GM12864 (cell line): ENCODE results near the gene NSMCE4A.
"Not testable (repeated sequence)": the region's sequence is repeated elsewhere in the genome, so short reads cannot be mapped to it uniquely, and the experiment has no call there.

Experiments used
- DNase-seq: peaks from one replicate; pipeline ENCODE4 v3.0.0-alpha.2; 2011; ENCODE audit warnings: low read depth
- H3K4me3 ChIP-seq: 2 replicates; pipeline ENCODE4 v1.5.1; 2011; ENCODE audit warnings: mild to moderate bottlenecking, low read depth, low read length, control low read depth
- TF ChIP-seq, protein P1 (sequence below): IDR thresholded peaks from 2 replicates; pipeline ENCODE4 v1.5.1; 2011; ENCODE audit warnings: low read depth, mild to moderate bottlenecking, moderate library complexity, low read length, control low read depth, inconsistent platforms; ENCODE audit errors: missing control alignments

Gene NSMCE4A

DNA sequence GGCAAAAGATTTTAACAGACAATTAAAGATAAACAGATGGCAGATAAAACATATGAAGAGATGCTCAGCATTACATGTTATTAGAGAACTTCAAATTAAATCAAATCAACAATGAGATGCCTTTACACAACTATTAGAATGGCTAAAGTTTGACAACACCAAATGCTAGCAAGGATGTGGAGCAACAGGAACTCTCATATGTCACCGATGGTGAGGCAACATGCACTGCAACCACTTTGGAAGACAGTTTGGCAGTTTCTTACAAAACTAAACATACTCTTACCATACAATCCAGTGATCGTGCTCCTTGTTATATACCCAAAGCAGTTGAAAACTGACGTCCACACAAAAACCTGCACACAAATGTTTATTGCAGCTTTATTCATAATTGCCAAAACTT is 33.5 kb downstream of the NSMCE4A start:
- no peak for DNase-seq
- TF ChIP-seq, protein P1, sequence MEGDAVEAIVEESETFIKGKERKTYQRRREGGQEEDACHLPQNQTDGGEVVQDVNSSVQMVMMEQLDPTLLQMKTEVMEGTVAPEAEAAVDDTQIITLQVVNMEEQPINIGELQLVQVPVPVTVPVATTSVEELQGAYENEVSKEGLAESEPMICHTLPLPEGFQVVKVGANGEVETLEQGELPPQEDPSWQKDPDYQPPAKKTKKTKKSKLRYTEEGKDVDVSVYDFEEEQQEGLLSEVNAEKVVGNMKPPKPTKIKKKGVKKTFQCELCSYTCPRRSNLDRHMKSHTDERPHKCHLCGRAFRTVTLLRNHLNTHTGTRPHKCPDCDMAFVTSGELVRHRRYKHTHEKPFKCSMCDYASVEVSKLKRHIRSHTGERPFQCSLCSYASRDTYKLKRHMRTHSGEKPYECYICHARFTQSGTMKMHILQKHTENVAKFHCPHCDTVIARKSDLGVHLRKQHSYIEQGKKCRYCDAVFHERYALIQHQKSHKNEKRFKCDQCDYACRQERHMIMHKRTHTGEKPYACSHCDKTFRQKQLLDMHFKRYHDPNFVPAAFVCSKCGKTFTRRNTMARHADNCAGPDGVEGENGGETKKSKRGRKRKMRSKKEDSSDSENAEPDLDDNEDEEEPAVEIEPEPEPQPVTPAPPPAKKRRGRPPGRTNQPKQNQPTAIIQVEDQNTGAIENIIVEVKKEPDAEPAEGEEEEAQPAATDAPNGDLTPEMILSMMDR: no peak
- H3K4me3 ChIP-seq: no peak overlapping the region

DNA sequence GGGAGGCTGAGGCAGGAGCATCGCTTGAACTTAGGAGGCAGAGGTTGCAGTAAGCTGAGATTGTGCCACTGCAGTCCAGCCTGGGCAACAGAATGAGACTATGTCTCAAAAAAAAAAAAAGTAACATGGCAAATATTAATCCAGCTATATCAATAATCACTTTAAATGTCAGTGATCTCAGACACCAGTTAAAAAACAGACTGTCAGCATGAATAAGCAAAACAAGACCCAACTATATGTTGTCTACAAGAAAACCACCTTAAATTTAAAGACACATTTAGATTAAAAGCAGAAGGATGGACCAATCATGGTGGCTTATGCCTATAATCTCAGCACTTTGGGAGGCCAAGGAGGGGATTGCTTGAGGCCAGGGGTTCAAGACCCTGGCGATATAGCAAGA is 38.7 kb downstream of the NSMCE4A start:
- DNase-seq: no peak
- TF ChIP-seq, protein P1: no peak

DNA sequence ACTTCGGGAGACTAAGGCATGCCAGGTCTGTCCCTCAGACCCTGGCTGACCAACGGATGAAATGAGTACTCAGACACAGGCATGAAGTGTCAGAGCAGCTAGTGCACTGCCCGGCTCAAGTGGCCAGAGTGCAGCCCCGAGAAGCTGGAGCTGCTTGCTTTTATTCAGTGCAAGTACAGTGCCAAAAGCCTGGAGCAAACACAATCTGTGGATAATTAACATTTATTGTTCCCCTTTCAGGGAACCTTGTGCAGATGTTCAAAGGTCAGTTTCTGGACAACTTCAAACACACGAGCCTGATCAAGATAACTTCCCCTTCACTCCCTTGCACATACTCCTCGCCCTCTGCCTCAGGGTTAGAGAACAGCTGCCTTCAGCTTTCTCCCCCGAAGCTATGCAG is 39.3 kb downstream of the NSMCE4A start:
- no peak overlapping the region for H3K4me3 ChIP-seq
- no peak for DNase-seq
- TF ChIP-seq, protein P1: no peak

More for the DNA sequence above, 38.7 kb downstream of the NSMCE4A start:
- H3K4me3 ChIP-seq: no peak overlapping the region

DNA sequence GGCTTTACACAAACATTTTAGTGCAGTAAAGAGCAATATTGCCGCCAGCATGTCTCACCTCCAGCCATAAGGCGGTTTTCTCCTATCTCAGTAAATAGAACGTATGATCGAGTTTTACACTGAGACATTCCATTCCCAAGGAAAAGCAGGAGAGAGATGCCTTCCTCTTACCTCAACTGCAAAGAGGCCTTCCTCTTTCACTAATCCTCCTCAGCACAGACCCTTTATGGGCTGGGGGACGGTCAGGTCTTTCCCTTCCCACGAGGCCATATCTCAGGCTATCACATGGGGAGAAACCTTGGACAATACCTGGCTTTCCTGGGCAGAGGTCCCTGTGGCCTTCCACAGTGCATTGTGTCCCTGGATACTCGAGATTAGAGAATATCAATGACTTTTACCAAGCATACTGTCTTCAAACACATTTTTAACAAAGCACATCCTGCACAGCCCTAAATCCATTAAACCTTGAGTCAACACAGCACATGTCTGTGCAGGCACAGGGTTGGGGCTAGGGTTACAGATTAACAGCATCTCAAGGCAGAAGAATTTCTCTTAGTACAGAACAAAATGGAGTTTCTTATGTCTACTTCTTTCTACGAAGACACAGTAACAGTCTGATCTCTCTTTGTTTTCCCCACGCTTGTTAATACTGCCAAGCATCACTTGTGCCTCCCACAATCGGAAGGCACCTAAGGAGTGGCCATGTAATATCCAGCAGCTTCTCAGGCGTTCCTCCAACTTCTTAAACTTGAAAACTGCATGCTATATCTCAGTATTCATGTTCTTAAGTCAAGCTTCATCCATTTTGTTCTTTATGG is 44.5 kb downstream of the NSMCE4A start:
- DNase-seq, H3K4me3 ChIP-seq: not testable (repeated sequence)

DNA sequence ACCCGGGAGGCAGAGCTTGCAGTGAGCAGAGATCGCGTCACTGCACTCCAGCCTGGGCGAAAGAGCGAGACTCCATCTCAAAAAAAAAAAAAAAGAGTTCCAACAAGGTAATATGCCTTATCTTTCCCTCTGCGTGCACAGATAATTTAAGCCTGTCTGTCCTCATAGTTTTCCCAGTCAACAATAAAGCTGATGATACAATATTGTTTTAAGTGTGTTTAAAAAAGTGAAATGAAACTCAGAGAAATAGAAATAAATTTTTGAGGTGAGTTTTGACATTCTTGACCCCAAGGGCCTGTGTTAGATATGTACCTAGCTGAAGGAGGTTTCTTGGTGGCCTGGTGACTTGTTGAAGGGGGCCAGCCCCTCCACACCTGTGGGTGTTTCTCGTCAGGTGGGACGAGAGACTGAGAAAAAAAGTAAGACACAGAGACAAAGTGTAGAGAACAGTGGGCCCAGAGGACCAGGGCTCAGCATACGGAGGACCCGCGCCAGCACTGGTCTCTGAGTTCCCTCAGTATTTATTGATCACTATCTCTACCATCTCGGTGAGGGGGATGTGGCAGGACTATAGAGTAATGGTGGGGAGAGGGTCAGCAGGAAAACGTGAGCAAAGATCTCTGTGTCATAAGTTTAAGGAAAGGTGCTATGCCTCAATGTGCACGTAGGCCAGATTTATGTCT is 45.3 kb downstream of the NSMCE4A start:
- not testable (repeated sequence) for DNase-seq, H3K4me3 ChIP-seq

DNA sequence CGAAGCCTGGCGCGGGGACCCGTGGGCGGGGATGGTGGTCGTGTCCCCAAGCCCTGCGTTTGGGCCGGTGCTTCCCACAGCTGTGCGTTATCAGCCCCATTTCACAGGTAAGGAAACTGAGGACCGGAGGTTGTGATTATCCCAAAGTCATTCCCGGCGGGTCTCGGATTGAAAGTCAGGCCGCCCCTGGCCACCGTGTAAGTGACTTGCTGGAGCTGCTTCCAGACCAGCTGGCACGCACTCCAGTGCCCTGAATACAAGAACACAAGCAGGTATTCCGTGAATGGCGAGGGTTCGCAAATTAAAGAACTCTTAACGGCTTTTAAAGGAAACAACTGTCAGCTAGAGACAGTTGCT is 46.5 kb downstream of the NSMCE4A start:
- H3K4me3 ChIP-seq: peak overlapping the region; percentile 79
- DNase-seq: no peak
- TF ChIP-seq, protein P1: no peak

DNA sequence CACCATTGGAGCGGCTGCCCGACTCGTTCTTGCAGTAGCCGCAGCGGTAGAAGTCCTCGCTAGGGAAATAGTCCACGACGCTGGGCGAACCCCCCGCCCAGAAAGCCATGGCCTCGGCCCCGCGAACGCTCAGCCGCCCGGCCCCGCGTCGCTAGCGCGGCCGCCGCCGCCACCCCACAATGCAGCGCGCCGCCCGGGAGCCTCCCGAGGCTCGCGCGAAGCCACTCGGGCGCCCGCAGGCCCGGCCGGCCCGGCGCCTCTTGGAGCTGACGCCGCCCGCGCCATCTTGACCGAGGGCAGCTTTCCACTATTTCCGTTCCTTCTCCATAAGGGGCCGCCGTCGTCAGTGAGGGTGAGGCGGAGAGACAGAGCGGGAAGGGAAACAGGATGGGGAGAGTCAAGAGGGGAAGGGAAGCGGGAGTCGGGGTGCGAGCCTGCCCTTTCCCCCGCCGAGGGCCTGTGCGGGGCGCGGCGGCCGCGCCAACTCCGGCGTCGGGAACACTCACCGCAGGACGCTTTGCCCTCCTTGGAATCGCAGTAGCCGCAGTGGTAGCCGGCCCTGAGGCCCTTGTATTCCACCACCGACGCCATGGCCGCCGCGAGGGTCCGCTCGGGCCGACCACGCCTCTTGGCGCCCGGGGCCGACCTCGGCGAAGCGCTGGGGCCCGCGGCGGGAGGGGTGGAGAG is 47.0 kb downstream of the NSMCE4A start, which contains the start of gene ATE1:
Gene ATE1 (minus strand): TSS at position 191 of the 687 bp plus-strand sequence. CDS start 82 bp downstream, at position 109.
- peak within 1 kb of the TSS; percentile 79 for H3K4me3 ChIP-seq
- DNase-seq: no peak
- TF ChIP-seq, protein P1: no peak
